Astrocyte (in vitro differentiated cells and primary cell): Measurements from ENCODE around the gene MPST. TPM values are rescaled to one million over a fixed set of nuclear protein-coding genes. Genes with fewer than 3 reads are reported as not detected.
A peak's percentile ranks its signal among the peaks of the same experiment; 100 is the strongest.

Source experiments
- DNase-seq: peaks from one replicate; pipeline ENCODE4 v3.0.0-alpha.2; 2010; ENCODE audit warnings: low read depth
- FAIRE-seq: peaks from 2 replicates; lab custom pipeline; 2011; peaks lifted over from hg19 to GRCh38; lab: Jason Lieb, UNC
- H2AFZ ChIP-seq: 2 replicates; pipeline ENCODE4 v1.6.0; 2012; ENCODE audit warnings: low read depth, low read length, inconsistent platforms
- H3K27ac ChIP-seq: 2 replicates; pipeline ENCODE4 v1.5.1; 2011; ENCODE audit warnings: low read depth, low read length, inconsistent platforms
- H3K27me3 ChIP-seq: 2 replicates; pipeline ENCODE4 v1.6.0; 2011; ENCODE audit warnings: low read length, inconsistent platforms; ENCODE audit not compliant: insufficient read depth
- H3K36me3 ChIP-seq: 2 replicates; pipeline ENCODE4 v1.5.1; 2011; ENCODE audit warnings: low read length, inconsistent platforms; ENCODE audit not compliant: insufficient read depth
- H3K4me1 ChIP-seq: 2 replicates; pipeline ENCODE4 v1.5.1; 2011; ENCODE audit warnings: low read length, inconsistent platforms; ENCODE audit not compliant: insufficient read depth
- H3K4me2 ChIP-seq: 2 replicates; pipeline ENCODE4 v1.6.0; 2012; ENCODE audit warnings: low read length, inconsistent platforms
- H3K4me3 ChIP-seq: 2 replicates; pipeline ENCODE4 v1.5.1; 2011; ENCODE audit warnings: low read depth, mild to moderate bottlenecking, low read length, inconsistent platforms; ENCODE audit not compliant: insufficient read depth
- H3K79me2 ChIP-seq: 2 replicates; pipeline ENCODE4 v1.6.0; 2012; ENCODE audit warnings: mild to moderate bottlenecking, low read length, inconsistent platforms; ENCODE audit not compliant: insufficient read depth
- H3K9ac ChIP-seq: 2 replicates; pipeline ENCODE4 v1.6.0; 2012; ENCODE audit warnings: mild to moderate bottlenecking, low read length, inconsistent platforms
- H3K9me3 ChIP-seq: 2 replicates; pipeline ENCODE4 v1.5.1; 2012; ENCODE audit warnings: low read depth, mild to moderate bottlenecking, low read length, inconsistent platforms; ENCODE audit not compliant: insufficient read depth
- H4K20me1 ChIP-seq: 2 replicates; pipeline ENCODE4 v1.6.0; 2012; ENCODE audit warnings: low read length, inconsistent platforms; ENCODE audit not compliant: insufficient read depth
- H3K27ac Mint-ChIP-seq: one replicate; pipeline ENCODE4 v1.8.0; 2021; ENCODE audit warnings: mild to moderate bottlenecking, mixed read lengths; ENCODE audit not compliant: unreplicated experiment
- H3K27me3 Mint-ChIP-seq: one replicate; pipeline ENCODE4 v1.8.0; 2021; ENCODE audit warnings: low read depth, mixed read lengths; ENCODE audit not compliant: unreplicated experiment
- H3K36me3 Mint-ChIP-seq: one replicate; pipeline ENCODE4 v1.8.0; 2021; ENCODE audit warnings: low read depth, mixed read lengths; ENCODE audit not compliant: unreplicated experiment
- H3K4me1 Mint-ChIP-seq: one replicate; pipeline ENCODE4 v1.8.0; 2021; ENCODE audit warnings: low read depth, mixed read lengths; ENCODE audit not compliant: unreplicated experiment
- H3K4me3 Mint-ChIP-seq: one replicate; pipeline ENCODE4 v1.8.0; 2021; ENCODE audit warnings: mild to moderate bottlenecking, moderate library complexity, mixed read lengths; ENCODE audit not compliant: unreplicated experiment
- H3K9me3 Mint-ChIP-seq: one replicate; pipeline ENCODE4 v1.8.0; 2021; ENCODE audit warnings: mild to moderate bottlenecking, mixed read lengths; ENCODE audit not compliant: unreplicated experiment
- EZH2 ChIP-seq: IDR thresholded peaks from 2 replicates; pipeline ENCODE4 v1.6.1; 2012; ENCODE audit warnings: mild to moderate bottlenecking, low read length, inconsistent platforms; ENCODE audit not compliant: insufficient read depth
- total RNA-seq: library from RNA; stranded (reverse); gene quantifications from 2 replicates; pipeline ENCODE4 v1.2.1, GENCODE V29; 2021
- TF ChIP-seq, protein P1 (sequence below): IDR thresholded peaks from 2 replicates; pipeline ENCODE4 v1.5.1; 2011; ENCODE audit warnings: low read depth, mild to moderate bottlenecking, inconsistent platforms, low read length, moderate library complexity; ENCODE audit not compliant: insufficient read depth

MPST gene
- total RNA-seq, 1 donor from 2014 or later = 67.8 TPM

DNA sequence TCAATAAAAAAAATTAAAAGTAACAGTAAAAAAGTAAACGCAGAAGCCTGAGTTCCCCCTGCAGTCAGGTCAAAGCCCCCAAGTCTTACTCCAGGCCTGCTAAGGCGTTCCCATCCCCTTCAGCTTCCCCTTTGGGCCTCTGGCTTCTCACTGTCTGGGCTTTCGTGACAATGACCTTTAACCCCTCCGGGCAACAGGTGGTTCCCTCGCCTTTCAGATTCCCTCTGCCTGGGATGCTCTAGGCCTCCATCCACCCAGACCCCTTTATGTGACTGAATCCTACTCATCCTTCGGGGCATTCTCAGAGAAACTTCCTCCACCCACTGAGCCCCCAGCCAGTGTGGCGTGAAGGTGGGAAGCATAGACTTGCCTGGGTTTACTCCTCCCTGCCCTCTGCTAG, 8.0 kb downstream of the MPST start:
- peaks cover 8% of the 10 kb centered on the region for H3K36me3 Mint-ChIP-seq

DNA sequence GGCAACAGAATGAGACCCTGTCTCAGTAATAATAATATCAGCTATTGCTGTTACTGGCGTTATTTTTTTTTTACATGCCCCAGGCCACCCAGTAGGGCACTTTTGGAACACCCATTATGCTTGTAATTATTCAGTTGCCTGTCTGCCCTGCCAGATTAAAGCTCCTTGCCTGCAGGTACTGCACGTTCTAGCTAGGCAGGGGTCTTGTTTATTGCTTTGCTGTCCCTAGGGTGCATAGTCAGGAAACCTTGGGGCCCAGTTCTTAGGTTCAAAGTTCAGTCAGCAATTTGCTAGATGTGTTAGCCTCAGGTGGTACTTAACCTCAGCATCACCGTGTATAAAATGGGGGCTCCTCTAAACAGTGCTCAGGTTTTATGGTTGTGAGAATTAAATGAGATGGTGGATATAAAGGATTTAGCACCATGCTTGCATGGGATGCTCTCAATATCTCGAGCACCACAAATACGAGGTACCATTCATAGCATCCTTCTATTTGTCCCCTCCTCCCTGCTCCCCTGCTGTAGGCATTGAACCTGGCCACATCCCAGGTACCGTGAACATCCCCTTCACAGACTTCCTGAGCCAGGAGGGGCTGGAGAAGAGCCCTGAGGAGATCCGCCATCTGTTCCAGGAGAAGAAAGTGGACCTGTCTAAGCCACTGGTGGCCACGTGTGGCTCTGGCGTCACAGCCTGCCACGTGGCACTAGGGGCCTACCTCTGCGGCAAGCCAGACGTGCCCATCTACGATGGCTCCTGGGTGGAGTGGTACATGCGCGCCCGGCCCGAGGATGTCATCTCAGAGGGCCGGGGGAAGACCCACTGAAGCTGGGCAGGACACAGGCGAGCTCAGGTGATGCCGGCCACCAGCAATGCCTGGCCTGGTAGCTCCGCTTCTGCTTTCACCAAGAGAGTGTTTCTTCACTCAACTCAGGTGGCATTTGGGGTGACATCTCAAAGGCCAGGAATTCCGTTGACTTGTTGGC, 9.4 kb downstream of the MPST start:
- Histone ChIP-seq H3K9me3 (no peaks in the 10 kb centered on the region), H3K9ac (no peak overlapping the region), H3K79me2 (no peaks in the 10 kb centered on the region), H3K27me3 (no peaks in the 10 kb centered on the region), H3K4me3 (no peak overlapping the region), H4K20me1 (peaks cover 31% of the 10 kb centered on the region), H3K27ac (no peak overlapping the region), H2AFZ (no peak overlapping the region), H3K4me2 (no peak overlapping the region), H3K36me3 (peaks cover 7% of the 10 kb centered on the region), H3K4me1 (no peaks in the 10 kb centered on the region)
- Mint-ChIP-seq H3K27ac (peak overlapping the region; percentile 34), H3K9me3 (no peaks in the 10 kb centered on the region), H3K27me3 (no peaks in the 10 kb centered on the region), H3K4me3 (no peak overlapping the region), H3K4me1 (peaks cover 12% of the 10 kb centered on the region), H3K36me3 (peaks cover 10% of the 10 kb centered on the region)
- TF ChIP-seq, protein P1, sequence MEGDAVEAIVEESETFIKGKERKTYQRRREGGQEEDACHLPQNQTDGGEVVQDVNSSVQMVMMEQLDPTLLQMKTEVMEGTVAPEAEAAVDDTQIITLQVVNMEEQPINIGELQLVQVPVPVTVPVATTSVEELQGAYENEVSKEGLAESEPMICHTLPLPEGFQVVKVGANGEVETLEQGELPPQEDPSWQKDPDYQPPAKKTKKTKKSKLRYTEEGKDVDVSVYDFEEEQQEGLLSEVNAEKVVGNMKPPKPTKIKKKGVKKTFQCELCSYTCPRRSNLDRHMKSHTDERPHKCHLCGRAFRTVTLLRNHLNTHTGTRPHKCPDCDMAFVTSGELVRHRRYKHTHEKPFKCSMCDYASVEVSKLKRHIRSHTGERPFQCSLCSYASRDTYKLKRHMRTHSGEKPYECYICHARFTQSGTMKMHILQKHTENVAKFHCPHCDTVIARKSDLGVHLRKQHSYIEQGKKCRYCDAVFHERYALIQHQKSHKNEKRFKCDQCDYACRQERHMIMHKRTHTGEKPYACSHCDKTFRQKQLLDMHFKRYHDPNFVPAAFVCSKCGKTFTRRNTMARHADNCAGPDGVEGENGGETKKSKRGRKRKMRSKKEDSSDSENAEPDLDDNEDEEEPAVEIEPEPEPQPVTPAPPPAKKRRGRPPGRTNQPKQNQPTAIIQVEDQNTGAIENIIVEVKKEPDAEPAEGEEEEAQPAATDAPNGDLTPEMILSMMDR = no peak
- TF ChIP-seq EZH2 = no peak
- DNase-seq = no peak
- FAIRE-seq = no peak

More for the DNA sequence above, 8.0 kb downstream of the MPST start:
- no peak overlapping the region for H3K4me3 ChIP-seq
- Mint-ChIP-seq H3K4me1 (peaks cover 6% of the 10 kb centered on the region), H3K9me3 (no peaks in the 10 kb centered on the region), H3K27me3 (no peaks in the 10 kb centered on the region), H3K4me3 (no peak overlapping the region), H3K27ac (no peak overlapping the region)
- no peaks in the 10 kb centered on the region for H3K27me3 ChIP-seq
- no peak overlapping the region for H2AFZ ChIP-seq
- H3K79me2 ChIP-seq = peaks cover 2% of the 10 kb centered on the region
- H3K27ac ChIP-seq = no peak overlapping the region
- no peak overlapping the region for H3K4me2 ChIP-seq
- DNase-seq = no peak
- no peak overlapping the region for H3K9ac ChIP-seq
- no peak for TF ChIP-seq EZH2
- TF ChIP-seq, protein P1 = no peak
- H3K9me3 ChIP-seq = no peaks in the 10 kb centered on the region
- H4K20me1 ChIP-seq = peaks cover 45% of the 10 kb centered on the region
- peaks cover 7% of the 10 kb centered on the region for H3K36me3 ChIP-seq
- no peak for FAIRE-seq
- H3K4me1 ChIP-seq = no peaks in the 10 kb centered on the region
